ENCODE results near the gene DFFA.

GRCh38 chr1:10514490-10515235, 42.3 kb upstream of the DFFA start:
- TF ChIP-seq CTCF (IDR thresholded peaks at IDR 0.05) = peak in 2 of 4 experiments; percentile 28 to 68
- no peak for TF ChIP-seq POLR2AphosphoS5 (IDR thresholded peaks at IDR 0.05)
